ENCODE measurements around the gene UMPS.

Gene UMPS

DNA sequence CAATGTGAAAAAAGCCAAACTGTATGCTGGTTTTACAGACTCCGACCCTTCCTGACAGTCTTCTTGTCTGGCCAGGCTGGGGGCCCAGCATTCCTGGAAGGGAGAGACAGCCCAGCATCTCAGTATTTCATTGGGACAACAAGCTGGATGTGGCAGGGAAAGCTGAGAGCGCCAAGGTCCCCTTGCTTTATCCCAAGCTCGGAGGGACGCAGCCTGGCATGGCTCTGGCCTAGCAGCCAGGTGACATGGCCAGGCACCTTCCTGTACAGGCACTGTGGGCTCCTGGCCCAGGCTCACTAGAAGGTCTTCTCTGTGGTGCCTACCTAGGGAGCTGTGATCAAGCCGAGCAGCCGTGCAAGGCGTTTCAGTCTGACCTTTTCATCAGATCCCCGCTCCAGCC is 33.0 kb downstream of the UMPS start:
- no peak overlapping the region for H3K4me3 ChIP-seq (ENCODE audit: low read depth, low read length)
- TF ChIP-seq, protein P1, sequence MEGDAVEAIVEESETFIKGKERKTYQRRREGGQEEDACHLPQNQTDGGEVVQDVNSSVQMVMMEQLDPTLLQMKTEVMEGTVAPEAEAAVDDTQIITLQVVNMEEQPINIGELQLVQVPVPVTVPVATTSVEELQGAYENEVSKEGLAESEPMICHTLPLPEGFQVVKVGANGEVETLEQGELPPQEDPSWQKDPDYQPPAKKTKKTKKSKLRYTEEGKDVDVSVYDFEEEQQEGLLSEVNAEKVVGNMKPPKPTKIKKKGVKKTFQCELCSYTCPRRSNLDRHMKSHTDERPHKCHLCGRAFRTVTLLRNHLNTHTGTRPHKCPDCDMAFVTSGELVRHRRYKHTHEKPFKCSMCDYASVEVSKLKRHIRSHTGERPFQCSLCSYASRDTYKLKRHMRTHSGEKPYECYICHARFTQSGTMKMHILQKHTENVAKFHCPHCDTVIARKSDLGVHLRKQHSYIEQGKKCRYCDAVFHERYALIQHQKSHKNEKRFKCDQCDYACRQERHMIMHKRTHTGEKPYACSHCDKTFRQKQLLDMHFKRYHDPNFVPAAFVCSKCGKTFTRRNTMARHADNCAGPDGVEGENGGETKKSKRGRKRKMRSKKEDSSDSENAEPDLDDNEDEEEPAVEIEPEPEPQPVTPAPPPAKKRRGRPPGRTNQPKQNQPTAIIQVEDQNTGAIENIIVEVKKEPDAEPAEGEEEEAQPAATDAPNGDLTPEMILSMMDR (IDR thresholded peaks at IDR 0.05; ENCODE audit: low read depth, low read length): no peak

DNA sequence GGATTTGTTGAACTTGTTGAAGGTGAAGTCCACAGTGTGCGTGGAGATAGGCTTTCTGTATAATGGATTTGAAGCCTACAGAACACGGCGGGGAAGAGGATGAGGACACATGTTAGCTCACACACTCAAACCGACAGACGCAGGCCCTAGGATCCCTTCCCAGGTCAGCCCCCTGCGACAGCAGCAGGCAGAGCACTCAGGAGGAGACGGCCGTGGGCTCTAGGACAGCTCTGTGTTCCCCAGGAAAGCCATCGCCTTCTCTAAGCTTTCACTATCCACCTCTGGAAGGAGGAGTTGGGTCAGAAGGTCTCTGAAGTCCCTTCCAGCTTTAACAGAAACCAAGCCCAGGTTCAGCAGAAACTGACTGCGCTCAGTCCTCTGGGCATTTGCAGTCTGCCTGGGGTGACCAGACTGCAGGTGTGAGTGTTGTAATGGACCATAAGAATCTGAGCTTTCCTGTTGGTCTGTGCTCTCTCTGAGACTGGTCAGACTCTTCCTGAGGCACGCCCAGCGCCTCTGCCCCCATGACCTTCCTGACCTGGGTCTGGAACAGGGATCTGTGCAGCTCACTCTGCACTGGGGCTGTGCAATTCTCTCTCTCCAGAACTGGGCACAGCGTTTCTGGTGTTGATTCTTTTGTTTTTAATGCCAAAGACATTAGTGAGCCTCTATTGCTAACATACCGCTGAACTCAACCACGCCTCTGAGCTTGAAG is 33.5 kb downstream of the UMPS start:
- TF ChIP-seq, protein P1 (IDR thresholded peaks at IDR 0.05; ENCODE audit: low read depth, low read length): no peak
- H3K4me3 ChIP-seq (ENCODE audit: low read depth, low read length): no peak overlapping the region

DNA sequence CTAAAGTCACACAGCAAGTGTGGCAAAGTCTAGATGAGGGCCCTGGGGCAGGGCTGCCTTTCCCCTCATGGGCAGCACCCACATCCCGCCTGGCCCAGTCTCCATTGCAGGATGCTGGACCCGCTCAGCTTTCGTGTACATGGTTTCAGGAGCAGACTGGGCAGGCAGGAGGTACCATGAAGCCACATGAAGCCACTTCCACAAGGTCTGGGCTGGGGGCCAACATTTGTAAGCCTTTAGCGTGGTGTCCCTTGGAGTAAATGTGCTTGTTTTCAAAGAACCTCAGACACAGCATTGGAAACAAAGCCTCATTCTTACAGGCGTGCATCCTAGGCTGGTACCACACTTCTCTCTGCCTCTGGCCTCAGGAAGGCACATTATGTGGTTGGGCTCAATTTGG is 34.5 kb downstream of the UMPS start:
- no peak overlapping the region for H3K4me3 ChIP-seq (ENCODE audit: low read depth, low read length)
- TF ChIP-seq, protein P1 (IDR thresholded peaks at IDR 0.05; ENCODE audit: low read depth, low read length): no peak

DNA sequence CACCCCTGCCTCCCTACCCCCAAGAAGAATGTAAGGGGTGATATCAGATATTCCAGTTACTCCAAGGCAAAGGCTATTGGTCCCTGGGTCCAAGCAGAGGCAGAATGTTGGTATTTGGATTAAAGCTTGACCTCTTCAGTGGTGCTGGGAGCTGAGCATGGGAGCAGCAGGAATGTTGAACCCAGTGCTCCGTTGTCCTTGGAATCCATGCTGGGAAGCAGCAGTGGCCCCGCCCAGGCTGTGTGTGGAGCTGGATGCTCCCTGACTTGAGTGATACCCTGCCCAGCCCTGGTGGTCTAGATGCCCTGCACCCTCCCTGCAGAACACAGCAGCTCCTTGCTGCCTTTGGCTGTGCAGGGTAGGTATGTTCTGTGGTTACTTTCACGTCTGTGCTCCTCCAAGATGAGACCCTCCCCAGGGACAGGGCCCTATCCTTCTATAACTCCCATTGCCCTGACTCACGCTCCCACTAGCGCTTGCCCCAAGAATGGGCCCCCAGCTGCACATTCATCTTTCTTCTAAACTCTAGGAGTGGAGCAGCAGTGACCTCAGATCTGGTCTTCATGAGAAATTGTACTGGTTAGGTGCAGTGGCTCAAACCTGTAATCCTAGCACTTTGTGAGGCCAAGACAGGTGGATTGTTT is 35.1 kb downstream of the UMPS start:
- H3K4me3 ChIP-seq (ENCODE audit: low read depth, low read length): no peak overlapping the region
- TF ChIP-seq, protein P1 (IDR thresholded peaks at IDR 0.05; ENCODE audit: low read depth, low read length): no peak

DNA sequence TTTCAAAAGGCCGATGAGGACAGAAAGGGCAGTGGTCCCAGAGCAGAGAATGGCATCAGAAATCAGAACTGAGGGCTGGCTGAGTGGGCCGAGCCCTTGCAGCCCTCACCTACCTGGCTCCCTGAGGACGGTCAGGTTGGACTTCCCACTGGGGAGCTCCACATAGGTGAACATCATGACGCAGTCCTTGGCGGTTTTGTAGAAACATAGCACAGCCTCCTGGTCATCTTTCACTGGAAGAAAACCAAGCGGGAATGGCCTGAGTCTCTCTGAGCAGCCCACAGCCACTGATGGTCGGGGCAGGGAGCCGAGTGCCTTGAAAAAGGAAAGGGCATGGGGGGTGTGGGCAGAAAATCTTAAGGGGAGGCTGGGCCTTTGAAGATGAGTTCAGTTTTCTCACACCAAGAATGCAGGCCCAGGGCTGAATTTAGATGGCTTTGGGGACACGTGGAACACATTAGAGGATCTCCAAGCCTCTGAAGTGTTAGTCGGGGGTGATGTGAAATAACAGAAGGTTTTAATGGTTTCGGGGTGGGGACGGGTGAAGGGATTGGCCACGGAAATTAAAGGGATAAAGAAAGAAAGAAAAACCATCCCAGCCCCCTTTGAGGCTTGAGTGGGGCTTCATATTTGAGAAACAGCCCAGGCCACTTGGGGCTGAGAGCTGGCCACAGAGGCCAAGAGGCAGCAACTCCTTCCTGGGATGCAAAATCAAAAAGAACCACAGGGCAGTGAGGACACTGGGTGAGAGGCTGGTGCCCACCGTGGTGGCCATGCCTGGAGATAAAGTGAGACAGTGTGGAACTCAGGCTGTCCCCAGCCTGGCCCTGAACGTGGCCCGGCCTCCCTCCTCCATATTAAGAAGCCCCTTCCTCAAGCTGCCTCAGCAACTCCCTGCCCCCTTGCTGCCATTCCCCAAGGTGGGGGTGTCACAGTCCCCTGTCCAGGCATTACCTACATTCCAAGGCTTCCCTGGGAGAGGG is 36.2 kb downstream of the UMPS start:
- no peak overlapping the region for H3K4me3 ChIP-seq (ENCODE audit: low read depth, low read length)
- TF ChIP-seq, protein P1 (IDR thresholded peaks at IDR 0.05; ENCODE audit: low read depth, low read length): no peak

DNA sequence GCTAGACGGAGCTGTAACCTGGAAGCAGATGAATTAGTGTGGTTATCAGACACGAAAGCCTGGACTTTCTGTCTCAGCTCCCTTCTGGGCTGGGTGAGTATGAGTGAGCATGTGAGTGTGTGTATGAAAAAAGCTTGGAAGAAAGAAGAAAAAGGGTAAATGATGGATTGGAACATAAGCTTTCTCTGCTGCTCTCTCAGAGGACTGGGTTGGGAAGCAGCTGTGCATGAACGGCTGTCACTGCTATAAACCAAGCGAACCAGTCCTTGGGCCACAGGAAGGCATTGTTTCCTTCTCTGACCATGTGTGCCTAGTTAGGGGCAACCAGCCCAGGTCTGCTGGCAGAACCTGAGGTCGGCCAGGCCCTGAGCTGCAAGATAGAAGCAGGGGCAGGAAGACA is 37.0 kb downstream of the UMPS start:
- TF ChIP-seq, protein P1 (IDR thresholded peaks at IDR 0.05; ENCODE audit: low read depth, low read length): no peak
- no peak overlapping the region for H3K4me3 ChIP-seq (ENCODE audit: low read depth, low read length)
